GM23338 (cell line): Measurements from ENCODE around the gene ZBTB12. TPM values are rescaled to one million over a fixed set of nuclear protein-coding genes. Genes with fewer than 3 reads are reported as not detected.

Experiments
- ATAC-seq: fragments of 200-7000 bp; cut with Tn5 transposase; 3 replicates; pipeline ENCODE4 v1.9.1; 2020
- DNase-seq: peaks from one replicate; pipeline ENCODE4 v3.0.0-alpha.2; 2015; ENCODE audit warnings: low spot score
- H2AFZ ChIP-seq: fragments of 200-600 bp; sonication (generic); 2 replicates; pipeline ENCODE4 v1.8.0; 2016; ENCODE audit warnings: antibody characterized with exemption, mild to moderate bottlenecking, moderate library complexity
- H3F3A ChIP-seq: fragments of 200-600 bp; sonication (generic); replicated peaks from 2 replicates; pipeline ENCODE4 v1.8.0; 2017; ENCODE audit warnings: antibody characterized with exemption, mixed run types, low read depth
- H3K27ac ChIP-seq: fragments of 200-600 bp; sonication (generic); 2 replicates; pipeline ENCODE4 v1.6.1; 2016; ENCODE audit warnings: low read depth
- H3K27me3 ChIP-seq: fragments of 200-600 bp; sonication (generic); 2 replicates; pipeline ENCODE4 v1.8.0; 2016; ENCODE audit warnings: mild to moderate bottlenecking, mixed run types, moderate library complexity; ENCODE audit not compliant: insufficient read depth
- H3K36me3 ChIP-seq: fragments of 200-600 bp; sonication (generic); 2 replicates; pipeline ENCODE4 v1.8.0; 2016; ENCODE audit warnings: mild to moderate bottlenecking; ENCODE audit not compliant: insufficient read depth
- H3K4me1 ChIP-seq: fragments of 200-600 bp; sonication (generic); 2 replicates; pipeline ENCODE4 v1.8.0; 2016; ENCODE audit warnings: mild to moderate bottlenecking, moderate library complexity; ENCODE audit not compliant: insufficient read depth
- H3K4me2 ChIP-seq: fragments of 200-600 bp; sonication (generic); 2 replicates; pipeline ENCODE4 v1.7.1; 2017; ENCODE audit warnings: mixed run types
- H3K4me3 ChIP-seq: fragments of 200-600 bp; sonication (generic); 2 replicates; pipeline ENCODE4 v1.6.1; 2016; ENCODE audit warnings: mixed run types
- H3K79me2 ChIP-seq: fragments of 200-600 bp; sonication (generic); replicated peaks from 2 replicates; pipeline ENCODE4 v1.8.0; 2017; ENCODE audit warnings: mild to moderate bottlenecking; ENCODE audit not compliant: insufficient read depth
- H3K9me2 ChIP-seq: fragments of 200-600 bp; sonication (generic); 2 replicates; pipeline ENCODE4 v1.8.0; 2017; ENCODE audit not compliant: insufficient read depth
- H4K20me1 ChIP-seq: fragments of 200-600 bp; sonication (generic); replicated peaks from 2 replicates; pipeline ENCODE4 v1.8.0; 2017; ENCODE audit warnings: mild to moderate bottlenecking; ENCODE audit not compliant: insufficient read depth
- H3K27ac Mint-ChIP-seq: 2 replicates; pipeline ENCODE4 v1.8.0; 2020; ENCODE audit warnings: inconsistent platforms, mild to moderate bottlenecking, moderate library complexity, mixed read lengths
- H3K27me3 Mint-ChIP-seq: 3 replicates; pipeline ENCODE4 v1.8.0; 2022; ENCODE audit warnings: low read depth, mild to moderate bottlenecking, moderate library complexity, mixed read lengths, inconsistent platforms; ENCODE audit not compliant: insufficient read depth, poor library complexity
- H3K36me3 Mint-ChIP-seq: 3 replicates; pipeline ENCODE4 v1.8.0; 2021; ENCODE audit warnings: low read depth, mild to moderate bottlenecking, inconsistent platforms, moderate library complexity, mixed read lengths
- H3K4me1 Mint-ChIP-seq: 3 replicates; pipeline ENCODE4 v1.8.0; 2020; ENCODE audit warnings: mild to moderate bottlenecking, inconsistent platforms, mixed read lengths
- H3K4me3 Mint-ChIP-seq: 3 replicates; pipeline ENCODE4 v1.8.0; 2021; ENCODE audit warnings: moderate library complexity, mild to moderate bottlenecking, inconsistent platforms, mixed read lengths
- H3K9me3 Mint-ChIP-seq: 3 replicates; pipeline ENCODE4 v1.8.0; 2020; ENCODE audit warnings: moderate library complexity, mild to moderate bottlenecking, inconsistent platforms, mixed read lengths
- CREB1 ChIP-seq: fragments of 250-450 bp; sonication (Bioruptor Pico); IDR thresholded peaks from 2 replicates; pipeline ENCODE4 v1.5.0; 2020; ENCODE audit warnings: low read depth, mild to moderate bottlenecking, moderate library complexity
- EZH2 ChIP-seq: fragments of 200-600 bp; sonication (generic); IDR thresholded peaks from one replicate; pipeline ENCODE4 v1.8.0; 2017; ENCODE audit warnings: antibody characterized with exemption, mild to moderate bottlenecking, low read depth; ENCODE audit not compliant: unreplicated experiment
- EZH2phosphoT487 ChIP-seq: fragments of 200-600 bp; sonication (generic); IDR thresholded peaks from one replicate; pipeline ENCODE4 v1.8.1; 2018; ENCODE audit warnings: antibody characterized with exemption; ENCODE audit not compliant: unreplicated experiment
- JUNB ChIP-seq: IDR thresholded peaks from one replicate; pipeline ENCODE4 v1.6.1; 2016; ENCODE audit warnings: antibody characterized with exemption; ENCODE audit not compliant: unreplicated experiment
- NANOG ChIP-seq: IDR thresholded peaks from 2 replicates; pipeline ENCODE4 v1.6.1; 2016; ENCODE audit warnings: antibody characterized with exemption, borderline replicate concordance
- POLR2AphosphoS5 ChIP-seq: IDR thresholded peaks from 2 replicates; pipeline ENCODE4 v1.6.1; 2016; ENCODE audit warnings: antibody characterized with exemption, low read depth
- STAT1 ChIP-seq: IDR thresholded peaks from one replicate; pipeline ENCODE4 v1.6.1; 2016; ENCODE audit warnings: antibody characterized with exemption; ENCODE audit not compliant: unreplicated experiment
- ZNF114 ChIP-seq: fragments of 250-450 bp; sonication (Bioruptor Pico); IDR thresholded peaks from 2 replicates; pipeline ENCODE4 v1.5.0; 2020; ENCODE audit warnings: mild to moderate bottlenecking, moderate library complexity
- ZNF331 ChIP-seq: fragments of 250-450 bp; sonication (Bioruptor Pico); IDR thresholded peaks from 2 replicates; pipeline ENCODE4 v1.5.0; 2020; ENCODE audit warnings: low read depth, mild to moderate bottlenecking, moderate library complexity
- polyA plus RNA-seq: library from polyadenylated mRNA; unstranded; fragments of >200 nt; fragmentation: Nextera tagmentation; extraction: Ambion mirVana; gene quantifications from 2 replicates; pipeline ENCODE4 v1.2.1, GENCODE V29; 2016
- total RNA-seq: library from RNA; depleted of rRNA; stranded (reverse); fragments of >200 nt; shearing (Covaris generic); gene quantifications from 2 replicates; pipeline ENCODE4 v1.2.3, GENCODE V29; 2014
- TF ChIP-seq, protein P1 (sequence below): IDR thresholded peaks from 2 replicates; pipeline ENCODE4 v1.6.1; 2016; ENCODE audit warnings: antibody characterized with exemption
- TF ChIP-seq, protein P2 (sequence below): IDR thresholded peaks from one replicate; pipeline ENCODE4 v1.6.1; 2018; ENCODE audit warnings: antibody characterized with exemption; ENCODE audit not compliant: unreplicated experiment
- TF ChIP-seq, protein P3 (sequence below), 2 experiments: fragments of 200-600 bp in 1 of 2; sonication (generic) in 1 of 2; conservative IDR thresholded peaks; 2 replicates each; pipeline versions ENCODE4 v1.5.1 to v1.6.1; 2016 to 2017; ENCODE audit warnings: antibody characterized with exemption in 2 of 2, low read depth in 2 of 2, mild to moderate bottlenecking in 2 of 2, moderate library complexity in 1 of 2
- TF ChIP-seq, protein P4 (sequence below): fragments of 250-450 bp; sonication (Bioruptor Pico); IDR thresholded peaks from 2 replicates; pipeline ENCODE4 v1.5.0; 2020; ENCODE audit warnings: mild to moderate bottlenecking, moderate library complexity

ZBTB12 gene
- total and polyA plus RNA-seq, 2 experiments from 2014 or later, result 0.18 to 14.4 TPM

DNA sequence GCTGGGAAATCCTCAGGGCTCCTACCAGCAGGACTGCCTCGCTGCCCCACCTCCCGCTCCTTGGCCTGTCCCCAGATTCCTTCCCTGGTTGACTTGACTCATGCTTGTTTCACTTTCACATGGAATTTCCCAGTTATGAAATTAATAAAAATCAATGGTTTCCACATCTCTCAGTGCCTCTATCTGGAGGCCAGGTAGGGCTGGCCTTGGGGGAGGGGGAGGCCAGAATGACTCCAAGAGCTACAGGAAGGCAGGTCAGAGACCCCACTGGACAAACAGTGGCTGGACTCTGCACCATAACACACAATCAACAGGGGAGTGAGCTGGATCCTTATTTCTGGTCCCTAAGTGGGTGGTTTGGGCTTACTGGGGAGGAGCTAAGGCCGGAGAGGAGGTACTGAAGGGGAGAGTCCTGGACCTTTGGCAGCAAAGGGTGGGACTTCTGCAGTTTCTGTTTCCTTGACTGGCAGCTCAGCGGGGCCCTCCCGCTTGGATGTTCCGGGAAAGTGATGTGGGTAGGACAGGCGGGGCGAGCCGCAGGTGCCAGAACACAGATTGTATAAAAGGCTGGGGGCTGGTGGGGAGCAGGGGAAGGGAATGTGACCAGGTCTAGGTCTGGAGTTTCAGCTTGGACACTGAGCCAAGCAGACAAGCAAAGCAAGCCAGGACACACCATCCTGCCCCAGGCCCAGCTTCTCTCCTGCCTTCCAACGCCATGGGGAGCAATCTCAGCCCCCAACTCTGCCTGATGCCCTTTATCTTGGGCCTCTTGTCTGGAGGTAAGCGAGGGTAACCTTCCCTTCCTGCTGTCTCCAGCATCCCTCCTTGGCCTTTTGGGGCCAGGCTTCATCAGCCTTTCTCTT is 43.9 kb upstream of the ZBTB12 start, which contains the start of gene CFB:
CFB (plus strand) TSS at position 589 of the 863 bp plus-strand sequence; CDS start at position 716, 127 bp downstream.
- TF ChIP-seq, protein P1, sequence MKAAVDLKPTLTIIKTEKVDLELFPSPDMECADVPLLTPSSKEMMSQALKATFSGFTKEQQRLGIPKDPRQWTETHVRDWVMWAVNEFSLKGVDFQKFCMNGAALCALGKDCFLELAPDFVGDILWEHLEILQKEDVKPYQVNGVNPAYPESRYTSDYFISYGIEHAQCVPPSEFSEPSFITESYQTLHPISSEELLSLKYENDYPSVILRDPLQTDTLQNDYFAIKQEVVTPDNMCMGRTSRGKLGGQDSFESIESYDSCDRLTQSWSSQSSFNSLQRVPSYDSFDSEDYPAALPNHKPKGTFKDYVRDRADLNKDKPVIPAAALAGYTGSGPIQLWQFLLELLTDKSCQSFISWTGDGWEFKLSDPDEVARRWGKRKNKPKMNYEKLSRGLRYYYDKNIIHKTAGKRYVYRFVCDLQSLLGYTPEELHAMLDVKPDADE, result no peak
- TF ChIP-seq, protein P2, sequence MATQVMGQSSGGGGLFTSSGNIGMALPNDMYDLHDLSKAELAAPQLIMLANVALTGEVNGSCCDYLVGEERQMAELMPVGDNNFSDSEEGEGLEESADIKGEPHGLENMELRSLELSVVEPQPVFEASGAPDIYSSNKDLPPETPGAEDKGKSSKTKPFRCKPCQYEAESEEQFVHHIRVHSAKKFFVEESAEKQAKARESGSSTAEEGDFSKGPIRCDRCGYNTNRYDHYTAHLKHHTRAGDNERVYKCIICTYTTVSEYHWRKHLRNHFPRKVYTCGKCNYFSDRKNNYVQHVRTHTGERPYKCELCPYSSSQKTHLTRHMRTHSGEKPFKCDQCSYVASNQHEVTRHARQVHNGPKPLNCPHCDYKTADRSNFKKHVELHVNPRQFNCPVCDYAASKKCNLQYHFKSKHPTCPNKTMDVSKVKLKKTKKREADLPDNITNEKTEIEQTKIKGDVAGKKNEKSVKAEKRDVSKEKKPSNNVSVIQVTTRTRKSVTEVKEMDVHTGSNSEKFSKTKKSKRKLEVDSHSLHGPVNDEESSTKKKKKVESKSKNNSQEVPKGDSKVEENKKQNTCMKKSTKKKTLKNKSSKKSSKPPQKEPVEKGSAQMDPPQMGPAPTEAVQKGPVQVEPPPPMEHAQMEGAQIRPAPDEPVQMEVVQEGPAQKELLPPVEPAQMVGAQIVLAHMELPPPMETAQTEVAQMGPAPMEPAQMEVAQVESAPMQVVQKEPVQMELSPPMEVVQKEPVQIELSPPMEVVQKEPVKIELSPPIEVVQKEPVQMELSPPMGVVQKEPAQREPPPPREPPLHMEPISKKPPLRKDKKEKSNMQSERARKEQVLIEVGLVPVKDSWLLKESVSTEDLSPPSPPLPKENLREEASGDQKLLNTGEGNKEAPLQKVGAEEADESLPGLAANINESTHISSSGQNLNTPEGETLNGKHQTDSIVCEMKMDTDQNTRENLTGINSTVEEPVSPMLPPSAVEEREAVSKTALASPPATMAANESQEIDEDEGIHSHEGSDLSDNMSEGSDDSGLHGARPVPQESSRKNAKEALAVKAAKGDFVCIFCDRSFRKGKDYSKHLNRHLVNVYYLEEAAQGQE, result no peak
- TF ChIP-seq, protein P3, sequence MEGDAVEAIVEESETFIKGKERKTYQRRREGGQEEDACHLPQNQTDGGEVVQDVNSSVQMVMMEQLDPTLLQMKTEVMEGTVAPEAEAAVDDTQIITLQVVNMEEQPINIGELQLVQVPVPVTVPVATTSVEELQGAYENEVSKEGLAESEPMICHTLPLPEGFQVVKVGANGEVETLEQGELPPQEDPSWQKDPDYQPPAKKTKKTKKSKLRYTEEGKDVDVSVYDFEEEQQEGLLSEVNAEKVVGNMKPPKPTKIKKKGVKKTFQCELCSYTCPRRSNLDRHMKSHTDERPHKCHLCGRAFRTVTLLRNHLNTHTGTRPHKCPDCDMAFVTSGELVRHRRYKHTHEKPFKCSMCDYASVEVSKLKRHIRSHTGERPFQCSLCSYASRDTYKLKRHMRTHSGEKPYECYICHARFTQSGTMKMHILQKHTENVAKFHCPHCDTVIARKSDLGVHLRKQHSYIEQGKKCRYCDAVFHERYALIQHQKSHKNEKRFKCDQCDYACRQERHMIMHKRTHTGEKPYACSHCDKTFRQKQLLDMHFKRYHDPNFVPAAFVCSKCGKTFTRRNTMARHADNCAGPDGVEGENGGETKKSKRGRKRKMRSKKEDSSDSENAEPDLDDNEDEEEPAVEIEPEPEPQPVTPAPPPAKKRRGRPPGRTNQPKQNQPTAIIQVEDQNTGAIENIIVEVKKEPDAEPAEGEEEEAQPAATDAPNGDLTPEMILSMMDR (conservative IDR thresholded peaks at IDR 0.05; ENCODE audit: low read depth in 2 of 2), result no peak
- TF ChIP-seq NANOG (no peak), EZH2 (no peak), ZNF114 (CRISPR knock-in tag) (no peak), ZNF331 (CRISPR knock-in tag) (no peak), CREB1 (no peak), EZH2phosphoT487 (no peak), STAT1 (no peak), POLR2AphosphoS5 (no peak), JUNB (no peak)
- TF ChIP-seq, protein P4, sequence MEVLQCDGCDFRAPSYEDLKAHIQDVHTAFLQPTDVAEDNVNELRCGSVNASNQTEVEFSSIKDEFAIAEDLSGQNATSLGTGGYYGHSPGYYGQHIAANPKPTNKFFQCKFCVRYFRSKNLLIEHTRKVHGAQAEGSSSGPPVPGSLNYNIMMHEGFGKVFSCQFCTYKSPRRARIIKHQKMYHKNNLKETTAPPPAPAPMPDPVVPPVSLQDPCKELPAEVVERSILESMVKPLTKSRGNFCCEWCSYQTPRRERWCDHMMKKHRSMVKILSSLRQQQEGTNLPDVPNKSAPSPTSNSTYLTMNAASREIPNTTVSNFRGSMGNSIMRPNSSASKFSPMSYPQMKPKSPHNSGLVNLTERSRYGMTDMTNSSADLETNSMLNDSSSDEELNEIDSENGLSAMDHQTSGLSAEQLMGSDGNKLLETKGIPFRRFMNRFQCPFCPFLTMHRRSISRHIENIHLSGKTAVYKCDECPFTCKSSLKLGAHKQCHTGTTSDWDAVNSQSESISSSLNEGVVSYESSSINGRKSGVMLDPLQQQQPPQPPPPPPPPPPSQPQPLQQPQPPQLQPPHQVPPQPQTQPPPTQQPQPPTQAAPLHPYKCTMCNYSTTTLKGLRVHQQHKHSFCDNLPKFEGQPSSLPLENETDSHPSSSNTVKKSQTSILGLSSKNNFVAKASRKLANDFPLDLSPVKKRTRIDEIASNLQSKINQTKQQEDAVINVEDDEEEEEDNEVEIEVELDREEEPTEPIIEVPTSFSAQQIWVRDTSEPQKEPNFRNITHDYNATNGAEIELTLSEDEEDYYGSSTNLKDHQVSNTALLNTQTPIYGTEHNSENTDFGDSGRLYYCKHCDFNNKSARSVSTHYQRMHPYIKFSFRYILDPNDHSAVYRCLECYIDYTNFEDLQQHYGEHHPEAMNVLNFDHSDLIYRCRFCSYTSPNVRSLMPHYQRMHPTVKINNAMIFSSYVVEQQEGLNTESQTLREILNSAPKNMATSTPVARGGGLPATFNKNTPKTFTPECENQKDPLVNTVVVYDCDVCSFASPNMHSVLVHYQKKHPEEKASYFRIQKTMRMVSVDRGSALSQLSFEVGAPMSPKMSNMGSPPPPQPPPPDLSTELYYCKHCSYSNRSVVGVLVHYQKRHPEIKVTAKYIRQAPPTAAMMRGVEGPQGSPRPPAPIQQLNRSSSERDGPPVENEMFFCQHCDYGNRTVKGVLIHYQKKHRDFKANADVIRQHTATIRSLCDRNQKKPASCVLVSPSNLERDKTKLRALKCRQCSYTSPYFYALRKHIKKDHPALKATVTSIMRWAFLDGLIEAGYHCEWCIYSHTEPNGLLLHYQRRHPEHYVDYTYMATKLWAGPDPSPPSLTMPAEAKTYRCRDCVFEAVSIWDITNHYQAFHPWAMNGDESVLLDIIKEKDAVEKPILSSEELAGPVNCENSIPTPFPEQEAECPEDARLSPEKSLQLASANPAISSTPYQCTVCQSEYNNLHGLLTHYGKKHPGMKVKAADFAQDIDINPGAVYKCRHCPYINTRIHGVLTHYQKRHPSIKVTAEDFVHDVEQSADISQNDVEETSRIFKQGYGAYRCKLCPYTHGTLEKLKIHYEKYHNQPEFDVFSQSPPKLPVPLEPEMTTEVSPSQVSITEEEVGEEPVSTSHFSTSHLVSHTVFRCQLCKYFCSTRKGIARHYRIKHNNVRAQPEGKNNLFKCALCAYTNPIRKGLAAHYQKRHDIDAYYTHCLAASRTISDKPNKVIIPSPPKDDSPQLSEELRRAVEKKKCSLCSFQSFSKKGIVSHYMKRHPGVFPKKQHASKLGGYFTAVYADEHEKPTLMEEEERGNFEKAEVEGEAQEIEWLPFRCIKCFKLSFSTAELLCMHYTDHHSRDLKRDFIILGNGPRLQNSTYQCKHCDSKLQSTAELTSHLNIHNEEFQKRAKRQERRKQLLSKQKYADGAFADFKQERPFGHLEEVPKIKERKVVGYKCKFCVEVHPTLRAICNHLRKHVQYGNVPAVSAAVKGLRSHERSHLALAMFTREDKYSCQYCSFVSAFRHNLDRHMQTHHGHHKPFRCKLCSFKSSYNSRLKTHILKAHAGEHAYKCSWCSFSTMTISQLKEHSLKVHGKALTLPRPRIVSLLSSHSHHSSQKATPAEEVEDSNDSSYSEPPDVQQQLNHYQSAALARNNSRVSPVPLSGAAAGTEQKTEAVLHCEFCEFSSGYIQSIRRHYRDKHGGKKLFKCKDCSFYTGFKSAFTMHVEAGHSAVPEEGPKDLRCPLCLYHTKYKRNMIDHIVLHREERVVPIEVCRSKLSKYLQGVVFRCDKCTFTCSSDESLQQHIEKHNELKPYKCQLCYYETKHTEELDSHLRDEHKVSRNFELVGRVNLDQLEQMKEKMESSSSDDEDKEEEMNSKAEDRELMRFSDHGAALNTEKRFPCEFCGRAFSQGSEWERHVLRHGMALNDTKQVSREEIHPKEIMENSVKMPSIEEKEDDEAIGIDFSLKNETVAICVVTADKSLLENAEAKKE (CRISPR knock-in tag), result no peak
- H3K4me1 ChIP-seq, result no peaks in the 10 kb centered on the region
- H4K20me1 ChIP-seq, result no peaks in the 10 kb centered on the region
- H3K27ac ChIP-seq, result no peak within 1 kb of the TSS
- no peak within 1 kb of the TSS for H3K27ac Mint-ChIP-seq
- ATAC-seq (peak; percentile 78), DNase-seq (peak; percentile 46)
- no peak within 1 kb of the TSS for H2AFZ ChIP-seq
- peaks cover 3% of the 10 kb centered on the region; the same call in 1 of the 3 replicates for H3K9me3 Mint-ChIP-seq
- H3K27me3 ChIP-seq, result no peaks in the 10 kb centered on the region
- no peaks in the 10 kb centered on the region; the same call in 2 of the 3 replicates for H3K36me3 Mint-ChIP-seq
- no peak within 1 kb of the TSS; the same call in 2 of the 3 replicates for H3K4me3 Mint-ChIP-seq
- H3K9me2 ChIP-seq, result no peaks in the 10 kb centered on the region
- no peaks in the 10 kb centered on the region for H3K79me2 ChIP-seq
- H3K27me3 Mint-ChIP-seq, result peaks cover 26% of the 10 kb centered on the region
- H3K4me2 ChIP-seq, result no peak within 1 kb of the TSS
- H3F3A ChIP-seq, result no peaks in the 10 kb centered on the region
- H3K4me1 Mint-ChIP-seq, result peaks cover under 1% of the 10 kb centered on the region
- H3K4me3 ChIP-seq, result no peak within 1 kb of the TSS
- H3K36me3 ChIP-seq, result no peaks in the 10 kb centered on the region
